HG02981 (cell line): ENCODE data around the gene MAP3K4.
"Not testable (repeated sequence)": the region's sequence is repeated elsewhere in the genome, so short reads cannot be mapped to it uniquely, and the experiment has no call there.

Experiments used
- ATAC-seq: cut with Tn5 transposase; IDR thresholded peaks from one replicate; pipeline ENCODE4 v1.9.1; 2021; ENCODE audit warnings: mild to moderate bottlenecking, moderate library complexity; ENCODE audit not compliant: unreplicated experiment

MAP3K4 gene

DNA sequence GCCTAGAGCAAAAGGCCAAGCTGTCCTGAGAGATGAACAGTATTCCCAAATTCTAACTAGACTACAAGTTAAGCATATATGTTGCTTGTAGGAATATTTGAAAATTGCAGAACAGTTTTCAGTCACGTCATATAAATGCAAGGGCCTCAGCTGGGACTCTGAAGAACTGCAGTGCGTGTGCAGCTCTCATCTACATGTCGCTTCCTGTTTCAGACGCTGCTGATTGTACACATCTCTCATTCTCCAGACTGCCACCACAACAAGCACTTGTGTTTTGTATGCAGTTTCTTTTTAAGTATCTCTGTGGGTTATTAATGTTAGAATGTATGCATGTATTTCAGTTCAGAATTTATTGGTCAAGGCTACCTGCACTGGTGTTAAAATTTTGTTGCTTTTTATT, 119.7 kb downstream of the MAP3K4 start:
- no peak for ATAC-seq

DNA sequence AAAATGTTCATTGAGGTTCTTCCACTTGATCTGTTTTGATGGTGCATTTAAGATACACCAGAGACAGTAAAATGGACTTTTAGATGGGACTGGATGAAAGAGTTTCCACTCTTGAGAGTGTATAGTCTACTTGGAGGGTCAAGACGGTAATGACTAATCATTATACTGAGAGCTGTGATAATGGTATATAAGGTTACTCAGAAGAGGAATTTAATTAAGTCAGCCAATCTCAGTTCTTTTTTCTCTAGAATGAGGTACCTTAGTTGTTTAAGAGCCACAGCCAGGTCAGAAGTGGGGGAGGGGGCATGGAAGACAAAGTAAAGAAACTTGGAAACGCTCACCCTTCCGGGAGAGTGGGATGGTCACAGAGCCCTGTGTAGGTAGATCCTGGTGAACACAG, 123.9 kb downstream of the MAP3K4 start:
- no peak for ATAC-seq

DNA sequence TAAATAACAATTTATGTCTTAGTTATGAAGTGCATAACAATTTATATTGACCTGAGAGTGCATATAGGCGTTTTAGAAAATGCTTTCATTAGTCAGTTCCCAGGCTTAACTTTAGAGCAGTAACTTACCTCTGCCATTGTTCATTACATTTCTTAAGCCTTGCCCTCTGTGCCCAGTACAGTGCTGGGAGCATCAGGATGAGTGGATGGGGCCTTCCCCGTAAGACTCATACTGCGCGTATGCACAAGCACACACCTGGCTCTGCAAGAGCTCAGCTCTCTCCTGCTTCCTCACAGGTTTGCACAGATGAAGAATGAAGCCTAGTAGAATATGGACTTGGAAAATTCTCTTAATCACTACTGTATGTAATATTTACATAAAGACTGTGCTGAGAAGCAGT, 125.0 kb downstream of the MAP3K4 start:
- no peak for ATAC-seq

DNA sequence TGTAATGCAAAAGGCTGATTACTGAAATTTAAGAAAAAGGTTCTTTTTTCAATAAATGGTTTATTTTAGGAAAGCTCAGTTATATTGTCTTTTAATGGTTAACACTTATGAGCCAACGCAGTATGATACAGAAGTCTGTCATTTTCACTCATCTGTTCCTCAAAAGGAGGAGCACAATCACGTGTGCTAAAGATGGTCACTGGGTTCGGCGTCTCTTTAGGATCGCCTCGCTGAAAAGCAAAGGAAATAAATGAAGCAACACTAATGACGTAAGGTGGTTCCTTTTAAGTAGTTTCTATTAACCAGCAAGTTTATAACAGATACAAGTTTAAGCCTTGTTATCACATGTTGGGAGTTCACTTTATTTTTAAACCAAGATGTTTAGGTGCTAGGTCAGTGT, 125.7 kb downstream of the MAP3K4 start:
- ATAC-seq: no peak

DNA sequence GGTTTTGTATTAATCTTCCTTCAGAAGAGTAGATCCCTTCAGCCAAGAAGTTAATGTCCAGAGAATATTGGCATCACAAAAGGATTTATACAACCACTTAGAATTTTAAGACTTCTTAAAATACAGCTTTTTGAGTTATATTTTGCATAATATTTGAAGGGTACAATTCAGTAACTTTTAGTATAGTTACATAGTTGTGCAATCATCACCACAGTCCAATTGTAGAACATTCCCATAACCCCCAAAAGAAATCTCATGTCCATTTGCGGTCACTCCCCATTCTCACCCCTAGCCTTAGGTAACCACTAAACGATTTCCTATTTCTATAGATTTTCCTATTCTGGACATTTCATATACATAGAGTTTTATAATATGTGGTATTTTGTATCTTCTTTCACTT, 126.4 kb downstream of the MAP3K4 start:
- no peak for ATAC-seq

DNA sequence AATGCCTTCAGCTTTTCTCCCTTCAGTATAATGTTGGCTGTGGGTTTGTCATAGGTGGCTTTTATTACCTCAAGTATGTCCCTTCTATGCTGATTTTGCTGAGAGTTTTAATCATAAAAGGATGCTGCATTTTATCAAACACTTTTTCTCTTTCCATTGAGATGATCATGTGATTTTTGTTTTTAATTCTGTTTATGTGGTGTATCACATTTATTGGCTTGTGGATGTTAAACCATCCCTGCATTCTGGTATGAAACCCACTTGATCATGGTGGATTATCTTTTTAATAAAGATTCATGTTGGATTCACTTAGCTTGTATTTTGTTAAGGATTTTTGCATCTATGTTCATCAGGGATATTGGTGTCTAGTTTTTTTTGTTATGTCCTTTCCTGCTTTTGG, 131.8 kb downstream of the MAP3K4 start:
- ATAC-seq: not testable (repeated sequence)

DNA sequence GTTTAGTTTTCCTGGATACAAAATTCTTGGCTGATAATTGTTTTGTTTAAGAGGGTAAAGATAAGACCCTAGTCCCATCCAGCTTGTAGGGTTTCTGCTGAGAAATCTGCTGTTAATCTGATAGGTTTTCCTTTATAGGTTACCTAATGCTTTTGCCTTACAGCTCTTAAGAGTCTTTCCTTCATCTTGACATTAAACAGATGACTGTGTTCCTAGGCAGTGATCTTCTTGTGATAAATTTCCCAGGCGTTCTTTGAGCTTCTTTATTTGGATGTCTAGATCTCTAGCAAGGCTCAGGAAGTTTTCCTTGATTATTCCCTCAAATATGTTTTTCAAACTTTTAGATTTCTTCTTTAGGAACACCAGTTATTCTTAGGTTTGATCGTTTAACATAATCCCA, 134.0 kb downstream of the MAP3K4 start:
- no peak for ATAC-seq

DNA sequence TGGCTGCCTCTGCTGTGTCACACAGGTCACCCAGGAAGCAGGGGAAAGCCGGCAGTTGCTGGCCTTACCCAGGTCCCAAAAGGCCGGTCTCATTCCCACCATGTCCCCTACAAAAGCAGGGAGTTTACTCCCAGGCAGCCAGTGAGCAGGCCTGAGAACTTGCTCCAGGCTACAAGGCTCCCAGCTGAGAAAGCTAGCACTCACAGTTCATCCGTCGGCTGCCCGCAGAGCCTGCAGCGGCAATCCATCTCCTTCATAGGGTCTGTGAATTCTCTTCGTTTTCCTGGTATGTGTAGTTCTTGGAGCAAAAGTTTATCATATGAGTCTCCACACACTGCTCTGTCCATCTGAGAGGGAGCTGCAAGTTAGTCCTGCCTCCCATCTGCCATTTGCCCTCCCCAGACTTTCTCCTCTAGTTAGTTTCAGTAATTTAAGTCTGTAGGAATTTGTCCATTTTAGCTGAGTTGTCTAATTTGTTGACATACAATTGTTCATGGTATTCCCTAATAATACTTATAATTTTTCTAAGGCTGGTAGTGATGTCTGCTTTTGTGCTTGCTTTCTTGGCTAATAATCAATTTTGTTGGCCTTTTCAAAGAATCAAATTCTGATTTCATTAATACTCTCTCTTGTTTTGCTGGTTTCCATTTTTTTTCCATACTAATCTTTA, 135.6 kb downstream of the MAP3K4 start:
- no peak for ATAC-seq

DNA sequence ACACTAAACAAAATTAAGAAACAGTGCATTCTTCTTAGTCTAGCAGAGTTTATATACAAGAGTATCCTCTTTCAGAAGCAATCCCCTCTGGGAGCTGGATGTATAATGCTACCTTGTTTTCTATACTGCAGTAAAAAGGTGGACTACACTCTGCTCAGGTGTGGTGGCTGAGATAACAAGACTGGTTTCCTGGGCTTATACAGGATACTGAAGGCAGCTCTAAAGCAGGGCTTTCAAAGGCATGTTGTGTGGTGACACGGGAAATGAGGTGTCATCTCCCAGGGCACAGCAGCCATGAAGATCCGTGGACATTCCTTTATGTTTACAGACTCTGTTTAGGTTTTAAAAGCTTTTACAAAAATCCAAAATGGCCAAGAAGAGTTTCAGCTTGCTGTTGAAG, 136.7 kb downstream of the MAP3K4 start:
- ATAC-seq: no peak

DNA sequence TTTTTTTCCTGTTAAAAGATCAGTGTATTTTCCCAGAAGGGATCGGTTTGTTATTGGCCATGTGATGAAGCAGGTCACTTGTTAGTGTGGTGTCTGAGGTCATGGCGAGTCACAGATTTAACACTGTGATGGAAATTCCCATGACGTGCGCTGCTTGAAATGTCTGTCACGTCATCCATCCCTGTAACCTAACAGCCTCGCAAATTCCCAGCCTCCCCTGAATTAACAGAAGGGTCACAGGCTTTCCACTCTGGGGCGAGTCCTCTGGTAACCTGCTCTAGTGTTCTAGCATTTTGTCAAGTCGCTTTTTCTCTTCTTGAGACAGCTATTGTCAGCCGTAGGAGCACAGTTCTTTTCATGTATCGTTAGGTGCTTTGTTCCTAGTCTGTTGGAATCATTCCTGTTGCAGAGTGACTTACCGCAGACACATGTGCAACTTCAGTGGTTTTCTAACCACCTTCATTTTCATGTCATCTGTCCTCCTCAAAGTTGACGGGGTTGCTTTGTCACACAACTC, 137.2 kb downstream of the MAP3K4 start:
- no peak for ATAC-seq

DNA sequence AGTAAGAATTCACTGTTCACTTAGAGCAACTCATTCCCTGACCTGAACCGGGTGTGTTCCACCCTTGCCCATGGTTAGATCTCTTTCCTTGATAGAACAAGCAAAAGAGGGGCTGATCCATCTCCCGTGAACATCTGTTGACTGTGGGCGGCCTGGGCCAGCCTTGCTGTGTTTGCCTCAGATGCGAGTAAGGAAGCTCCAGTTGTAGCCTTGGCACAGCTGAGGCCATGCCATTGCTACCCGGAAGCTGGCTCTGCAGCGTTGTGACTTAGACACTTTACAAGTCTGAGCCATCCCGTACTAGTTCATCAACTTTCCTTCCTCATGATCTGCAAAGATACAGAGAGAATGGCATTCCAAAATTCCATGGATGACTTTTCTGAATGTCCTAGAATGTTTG, 139.0 kb downstream of the MAP3K4 start:
- no peak for ATAC-seq

DNA sequence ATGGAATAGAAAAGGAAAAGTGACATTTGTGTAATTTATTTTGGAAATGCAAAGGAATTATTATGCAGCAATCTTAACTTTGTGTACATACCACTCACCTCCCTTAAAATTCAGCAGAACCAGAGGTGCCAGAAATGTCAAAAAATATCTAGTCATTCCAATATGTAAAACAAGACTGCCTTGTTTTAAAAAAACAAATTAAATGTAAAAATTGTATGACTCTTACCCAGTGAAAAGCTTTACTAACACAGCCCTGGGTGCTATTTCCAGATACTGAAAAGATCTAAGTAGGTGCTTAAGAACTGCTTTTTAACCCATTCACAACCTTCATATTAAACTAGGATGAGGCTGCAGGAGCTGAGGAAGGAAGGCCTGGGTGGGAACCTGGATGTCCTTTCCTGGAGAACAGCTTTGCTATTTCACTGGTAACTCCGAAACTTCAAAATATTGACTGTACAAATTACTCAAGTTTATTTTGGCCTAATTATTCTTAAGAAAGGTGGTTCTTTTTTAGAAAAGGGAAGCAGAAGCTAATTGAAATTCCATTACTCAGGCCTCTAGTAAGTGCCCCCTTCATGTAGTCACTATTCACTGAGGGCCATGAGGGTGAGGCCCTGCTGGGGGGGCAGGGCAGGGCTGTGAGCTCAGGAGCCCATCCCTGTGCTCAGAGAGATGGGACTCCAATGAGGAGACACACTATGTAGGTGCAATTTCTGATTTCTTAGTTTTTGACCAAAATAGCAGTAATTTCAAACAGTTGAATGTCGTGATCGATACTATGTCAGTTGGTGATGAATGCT, 139.6 kb downstream of the MAP3K4 start:
- ATAC-seq: no peak

DNA sequence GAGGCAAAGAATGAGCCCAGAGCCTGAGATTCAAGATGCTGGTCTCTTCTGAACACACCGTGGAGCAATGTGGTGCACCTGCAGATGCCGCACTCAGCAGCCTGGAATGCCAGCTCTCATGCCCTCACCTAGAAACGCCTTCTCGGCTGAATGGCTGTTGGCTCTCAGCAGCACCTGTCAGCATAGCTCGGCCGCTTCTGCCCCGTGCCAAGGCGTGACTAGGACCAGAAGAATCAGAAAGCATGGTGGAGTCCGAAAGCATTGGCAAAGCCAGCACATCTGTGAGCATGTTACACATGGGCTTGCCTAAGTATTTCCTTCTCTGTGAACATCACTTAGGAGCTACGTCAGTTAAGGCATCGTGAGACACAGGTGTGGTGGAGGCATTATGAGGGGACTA, 140.8 kb downstream of the MAP3K4 start:
- no peak for ATAC-seq

DNA sequence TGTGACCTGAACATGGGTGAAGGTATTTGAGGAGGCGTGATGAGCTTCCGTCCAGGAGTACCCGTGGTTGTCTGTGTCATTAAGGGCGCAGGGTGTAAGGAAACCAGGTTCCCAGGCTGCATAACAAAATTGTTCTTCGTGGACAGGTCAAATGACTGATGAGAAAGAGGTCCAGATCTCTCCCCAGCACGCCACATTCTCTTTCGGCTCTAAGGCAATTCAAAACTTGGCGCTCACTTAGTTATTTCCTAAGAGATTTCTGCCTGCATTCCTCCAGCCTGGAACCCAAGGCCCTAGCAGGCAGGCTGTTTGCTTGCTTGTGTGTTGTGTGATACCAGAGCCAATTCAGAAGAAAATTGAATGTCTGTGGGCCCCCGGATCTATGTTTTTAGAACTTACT, 142.4 kb downstream of the MAP3K4 start:
- no peak for ATAC-seq

DNA sequence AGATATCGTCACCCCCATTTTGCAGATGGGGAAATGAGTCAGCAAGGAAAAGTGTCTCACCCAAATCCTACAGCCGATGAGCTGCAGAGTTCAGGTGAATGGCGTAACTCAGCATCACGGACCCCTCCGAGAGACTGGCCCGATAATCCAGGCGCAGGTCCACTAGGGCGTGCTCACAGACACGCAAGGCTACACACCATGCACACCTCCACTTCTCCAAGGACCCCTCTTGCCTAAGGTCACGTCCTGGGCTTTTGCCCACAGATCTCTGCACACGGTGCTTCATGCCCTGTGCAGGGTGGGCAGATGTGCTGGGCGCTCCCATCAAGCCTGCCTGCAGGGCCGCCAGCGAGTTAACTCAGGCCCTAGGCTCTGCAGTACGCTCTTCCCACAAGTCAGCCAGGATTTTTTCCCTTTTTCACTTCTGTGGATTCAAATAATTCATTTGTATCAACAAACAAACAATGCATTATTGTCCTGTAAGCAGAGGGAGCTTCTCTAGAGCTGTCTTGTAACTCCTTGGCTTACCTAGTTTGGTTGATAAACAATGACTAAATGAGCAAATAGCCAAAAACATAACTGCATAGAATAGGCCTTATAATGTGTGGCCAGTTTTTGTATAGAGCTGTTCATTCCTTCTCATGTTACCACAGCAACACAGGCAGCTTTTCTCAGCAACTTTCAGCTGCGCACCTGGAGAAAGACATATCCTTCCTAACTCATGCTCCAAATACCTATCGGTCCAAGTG, 143.2 kb downstream of the MAP3K4 start:
- no peak for ATAC-seq

DNA sequence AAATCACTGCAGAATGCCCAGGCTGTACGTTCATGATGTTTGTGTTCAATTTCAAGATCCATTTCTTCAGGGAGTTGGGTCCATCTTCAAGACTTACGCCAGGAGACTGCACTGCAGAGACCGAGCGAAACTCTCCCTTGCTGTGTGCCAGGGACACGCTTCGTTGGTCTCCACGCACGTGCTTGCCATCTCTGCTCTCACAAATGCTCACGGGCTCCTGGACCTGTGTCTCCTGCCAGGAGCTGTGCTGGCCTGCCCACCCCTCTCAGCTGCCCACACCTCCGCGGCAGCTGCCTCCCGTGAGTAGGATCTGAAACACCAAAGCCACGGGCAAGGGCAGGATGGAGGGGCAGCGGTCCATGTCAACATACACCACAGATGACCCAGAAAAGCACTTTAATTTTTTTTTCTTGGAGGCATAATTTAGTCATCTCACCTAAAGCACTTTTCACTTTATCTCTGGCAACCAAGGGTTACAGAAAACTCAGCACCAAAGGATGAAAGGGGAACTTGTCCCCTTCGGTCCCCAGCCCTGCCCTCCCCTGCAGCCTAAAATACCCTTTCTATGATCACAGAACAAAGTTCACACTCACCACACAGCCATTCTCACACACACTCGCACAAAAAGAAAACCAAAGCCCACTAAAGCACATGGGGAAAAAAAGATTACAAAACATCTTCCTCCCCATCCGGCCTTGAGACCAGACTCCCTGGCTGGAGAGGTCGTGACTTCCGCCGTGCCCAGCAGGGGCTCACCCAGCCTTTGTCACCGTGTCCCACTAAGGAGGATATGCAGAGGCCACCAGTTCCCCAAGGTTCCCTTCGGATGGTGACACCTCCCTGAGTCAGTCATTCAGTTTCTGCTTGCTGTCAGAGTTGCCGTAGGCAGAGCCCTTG, 144.4 kb downstream of the MAP3K4 start:
- peak; percentile 34 for ATAC-seq

DNA sequence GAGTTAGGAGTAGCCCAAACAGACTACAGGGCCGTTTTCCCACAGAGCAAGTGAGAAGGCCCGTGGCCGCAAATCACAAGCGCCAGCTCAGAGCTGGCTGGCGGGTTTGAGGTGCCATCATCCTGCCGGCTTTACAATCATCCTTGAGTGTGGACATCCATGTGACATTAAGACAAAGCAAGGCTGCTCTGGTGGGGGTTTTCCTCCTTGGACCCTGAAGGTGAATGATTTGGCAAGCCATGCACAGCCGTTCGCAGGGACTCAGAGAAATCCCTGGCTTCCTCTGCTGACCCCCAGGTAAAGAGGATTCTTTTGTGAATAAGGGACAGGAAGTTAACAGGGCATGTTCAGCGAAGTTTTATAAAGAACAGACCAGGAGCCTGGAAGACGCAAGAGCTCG, 145.1 kb downstream of the MAP3K4 start:
- ATAC-seq: no peak

DNA sequence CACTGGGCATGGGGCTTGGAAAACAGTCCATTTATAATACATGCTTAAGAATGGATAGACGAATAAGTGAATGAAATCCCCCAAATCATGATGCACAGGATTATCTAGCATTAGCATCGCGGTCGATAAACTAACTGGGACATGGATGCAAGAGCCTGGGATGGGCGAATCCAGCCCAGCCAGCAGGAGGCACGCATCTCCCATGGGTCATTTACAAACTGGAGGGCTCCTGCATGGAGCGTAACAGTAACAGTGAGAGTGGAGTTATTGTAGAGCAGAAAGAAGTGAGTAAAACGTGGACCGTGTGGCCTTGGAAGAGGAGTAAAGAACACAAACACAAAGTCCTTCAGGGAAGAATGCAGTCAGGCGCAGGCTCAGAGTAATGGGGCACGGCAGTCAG, 145.8 kb downstream of the MAP3K4 start:
- ATAC-seq: no peak

DNA sequence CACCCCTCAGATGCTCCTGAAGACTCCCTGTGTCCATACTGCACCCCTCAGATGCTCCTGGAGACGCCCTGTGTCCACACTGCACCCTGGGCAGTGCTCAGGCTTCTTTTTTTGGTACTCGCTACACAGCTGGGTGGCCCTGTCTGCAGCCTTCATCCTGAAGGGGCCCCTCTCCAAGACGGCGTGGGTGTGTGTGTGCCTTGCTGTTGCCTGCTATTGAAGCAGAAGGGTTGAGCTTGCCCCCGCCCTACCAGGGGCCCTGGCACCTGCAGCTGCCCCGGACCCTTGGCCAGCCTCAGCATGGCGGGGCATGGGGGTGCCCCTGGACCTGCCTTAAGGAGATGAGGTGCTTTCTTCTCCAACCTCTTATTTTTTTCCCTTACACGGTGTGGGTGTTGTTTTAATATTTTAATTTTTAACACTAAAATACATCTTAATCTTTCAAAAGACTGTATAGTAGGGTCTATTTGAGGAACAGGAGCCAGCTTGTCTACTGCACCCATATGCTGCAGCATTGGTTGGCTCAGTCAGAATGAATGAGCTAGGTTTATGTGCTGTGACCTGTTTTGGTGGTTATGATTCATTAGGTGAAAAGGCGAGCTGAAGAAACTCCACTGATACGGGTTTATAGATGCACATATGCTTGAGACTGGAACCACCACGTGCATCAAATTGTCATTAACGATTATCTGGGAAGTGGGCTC, 146.4 kb downstream of the MAP3K4 start:
- no peak for ATAC-seq
